ENCODE results near the gene OR10H2. TPM values are rescaled to one million over a fixed set of nuclear protein-coding genes. Genes with fewer than 3 reads are reported as not detected.

Gene OR10H2
- total and polyA plus RNA-seq, 2 experiments from 2014 or later, result not detected

- Histone ChIP-seq H3K79me2 (ENCODE audit: insufficient read depth) (no peaks in the 10 kb centered on the region), H3K4me2 (ENCODE audit: unreplicated experiment) (no peak overlapping the region), H3K9ac (no peak overlapping the region), H3K27ac (no peak overlapping the region), H3K36me3 (ENCODE audit: low read depth) (no peaks in the 10 kb centered on the region), H3K9me3 (ENCODE audit: low read depth) (no peaks in the 10 kb centered on the region), H3F3A (ENCODE audit: insufficient read depth) (no peaks in the 10 kb centered on the region), H3K4me1 (ENCODE audit: insufficient read depth) (no peaks in the 10 kb centered on the region), H4K20me1 (ENCODE audit: insufficient read depth) (no peaks in the 10 kb centered on the region), H3K27me3 (replicated peaks; ENCODE audit: insufficient read depth) (no peaks in the 10 kb centered on the region), H3K4me3 (no peak overlapping the region), H2AFZ (no peak overlapping the region), H3K9me2 (ENCODE audit: insufficient read depth) (no peaks in the 10 kb centered on the region)
- in situ Hi-C loops (cut with MboI), result no loop called here
- peak; percentile 26 for DNase-seq
- WGBS, 2 experiments (ENCODE audit: low coverage in 1 of 2, low lambda C conversion rate in 2 of 2, missing lambda C conversion rate in 2 of 2), result 3 to 6% methylated on average over 4 to 7 of the region's 7 CpGs
- TF ChIP-seq EZH2 (IDR thresholded peaks at IDR 0.05; ENCODE audit: insufficient read depth, poor library complexity, severe bottlenecking), result no peak
- TF ChIP-seq EZH2phosphoT487 (IDR thresholded peaks at IDR 0.05; ENCODE audit: insufficient read depth, low read depth), result no peak
Measured at GRCh38 chr19:15702534-15702930, 25.3 kb upstream of the OR10H2 start.

GRCh38 chr19:15714638-15715037, 13.2 kb upstream of the OR10H2 start:
- H4K20me1 ChIP-seq (ENCODE audit: insufficient read depth), result no peaks in the 10 kb centered on the region
- no peak overlapping the region for H3K9ac ChIP-seq
- H3K9me2 ChIP-seq (ENCODE audit: insufficient read depth), result no peaks in the 10 kb centered on the region
- no peaks in the 10 kb centered on the region for H3F3A ChIP-seq (ENCODE audit: insufficient read depth)
- TF ChIP-seq EZH2phosphoT487 (IDR thresholded peaks at IDR 0.05; ENCODE audit: insufficient read depth, low read depth), result no peak
- H3K4me3 ChIP-seq, result no peak overlapping the region
- DNase-seq, result no peak
- no peaks in the 10 kb centered on the region for H3K79me2 ChIP-seq (ENCODE audit: insufficient read depth)
- no peak overlapping the region for H3K4me2 ChIP-seq (ENCODE audit: unreplicated experiment)
- H3K27me3 ChIP-seq (replicated peaks; ENCODE audit: insufficient read depth), result no peaks in the 10 kb centered on the region
- no peak overlapping the region for H3K27ac ChIP-seq
- H3K9me3 ChIP-seq (ENCODE audit: low read depth), result no peaks in the 10 kb centered on the region
- no peaks in the 10 kb centered on the region for H3K4me1 ChIP-seq (ENCODE audit: insufficient read depth)
- H3K36me3 ChIP-seq (ENCODE audit: low read depth), result no peaks in the 10 kb centered on the region
- no peak overlapping the region for H2AFZ ChIP-seq
- in situ Hi-C loops (cut with MboI), result no loop called here
- 2 to 7% methylated on average over 3 of the region's 3 CpGs for WGBS, 2 experiments (ENCODE audit: low coverage in 1 of 2, low lambda C conversion rate in 2 of 2, missing lambda C conversion rate in 2 of 2)

- Histone ChIP-seq H3K4me1 (ENCODE audit: insufficient read depth) (no peaks in the 10 kb centered on the region), H3K36me3 (ENCODE audit: low read depth) (no peaks in the 10 kb centered on the region), H3K9ac (no peak overlapping the region), H3K4me3 (no peak overlapping the region), H2AFZ (no peak overlapping the region), H3K27ac (no peak overlapping the region), H3K9me3 (ENCODE audit: low read depth) (no peaks in the 10 kb centered on the region), H3F3A (ENCODE audit: insufficient read depth) (no peaks in the 10 kb centered on the region), H3K27me3 (replicated peaks; ENCODE audit: insufficient read depth) (no peaks in the 10 kb centered on the region), H3K79me2 (ENCODE audit: insufficient read depth) (no peaks in the 10 kb centered on the region), H3K4me2 (ENCODE audit: unreplicated experiment) (no peak overlapping the region), H4K20me1 (ENCODE audit: insufficient read depth) (no peaks in the 10 kb centered on the region), H3K9me2 (ENCODE audit: insufficient read depth) (no peaks in the 10 kb centered on the region)
- 55 to 64% methylated on average over 1 of the region's 1 CpG for WGBS, 2 experiments (ENCODE audit: low coverage in 1 of 2, low lambda C conversion rate in 2 of 2, missing lambda C conversion rate in 2 of 2)
- no peak for DNase-seq
- TF ChIP-seq EZH2 (IDR thresholded peaks at IDR 0.05; ENCODE audit: insufficient read depth, poor library complexity, severe bottlenecking) (no peak), EZH2phosphoT487 (IDR thresholded peaks at IDR 0.05; ENCODE audit: insufficient read depth, low read depth) (no peak)
- in situ Hi-C loops (cut with MboI), result no loop called here
Measured at GRCh38 chr19:15715642-15716041, 12.2 kb upstream of the OR10H2 start.

- H3K36me3 ChIP-seq (ENCODE audit: low read depth), result no peaks in the 10 kb centered on the region
- WGBS, 2 experiments (ENCODE audit: low coverage in 1 of 2, low lambda C conversion rate in 2 of 2, missing lambda C conversion rate in 2 of 2), result 9 to 11% methylated on average over 6 of the region's 6 CpGs
- H3K4me1 ChIP-seq (ENCODE audit: insufficient read depth), result no peaks in the 10 kb centered on the region
- H3K9me3 ChIP-seq (ENCODE audit: low read depth), result no peaks in the 10 kb centered on the region
- in situ Hi-C loops (cut with MboI), result no loop called here
- no peak overlapping the region for H3K9ac ChIP-seq
- no peaks in the 10 kb centered on the region for H3F3A ChIP-seq (ENCODE audit: insufficient read depth)
- no peak overlapping the region for H3K4me3 ChIP-seq
- no peak for DNase-seq
- H3K9me2 ChIP-seq (ENCODE audit: insufficient read depth), result no peaks in the 10 kb centered on the region
- H4K20me1 ChIP-seq (ENCODE audit: insufficient read depth), result no peaks in the 10 kb centered on the region
- no peak overlapping the region for H2AFZ ChIP-seq
- H3K79me2 ChIP-seq (ENCODE audit: insufficient read depth), result no peaks in the 10 kb centered on the region
- TF ChIP-seq EZH2phosphoT487 (IDR thresholded peaks at IDR 0.05; ENCODE audit: insufficient read depth, low read depth) (no peak), EZH2 (IDR thresholded peaks at IDR 0.05; ENCODE audit: insufficient read depth, poor library complexity, severe bottlenecking) (no peak)
- no peaks in the 10 kb centered on the region for H3K27me3 ChIP-seq (replicated peaks; ENCODE audit: insufficient read depth)
- H3K27ac ChIP-seq, result no peak overlapping the region
- no peak overlapping the region for H3K4me2 ChIP-seq (ENCODE audit: unreplicated experiment)
Measured at GRCh38 chr19:15717809-15718208, 10.0 kb upstream of the OR10H2 start.

GRCh38 chr19:15721268-15721667, 6.6 kb upstream of the OR10H2 start:
- Histone ChIP-seq H3K36me3 (ENCODE audit: low read depth) (no peaks in the 10 kb centered on the region), H3K79me2 (ENCODE audit: insufficient read depth) (no peaks in the 10 kb centered on the region), H4K20me1 (ENCODE audit: insufficient read depth) (no peaks in the 10 kb centered on the region), H3K9ac (no peak overlapping the region), H3F3A (ENCODE audit: insufficient read depth) (no peaks in the 10 kb centered on the region), H3K4me2 (ENCODE audit: unreplicated experiment) (no peak overlapping the region), H2AFZ (no peak overlapping the region), H3K27ac (no peak overlapping the region), H3K4me1 (ENCODE audit: insufficient read depth) (no peaks in the 10 kb centered on the region), H3K9me2 (ENCODE audit: insufficient read depth) (no peaks in the 10 kb centered on the region), H3K9me3 (ENCODE audit: low read depth) (no peaks in the 10 kb centered on the region), H3K4me3 (no peak overlapping the region), H3K27me3 (replicated peaks; ENCODE audit: insufficient read depth) (no peaks in the 10 kb centered on the region)
- DNase-seq, result no peak
- WGBS, 2 experiments (ENCODE audit: low coverage in 1 of 2, low lambda C conversion rate in 2 of 2, missing lambda C conversion rate in 2 of 2), result 20 to 22% methylated on average over 1 of the region's 1 CpG
- TF ChIP-seq EZH2phosphoT487 (IDR thresholded peaks at IDR 0.05; ENCODE audit: insufficient read depth, low read depth), result no peak
- no peak for TF ChIP-seq EZH2 (IDR thresholded peaks at IDR 0.05; ENCODE audit: insufficient read depth, poor library complexity, severe bottlenecking)
- in situ Hi-C loops (cut with MboI), result no loop called here
